ENCODE measurements around the gene SLC4A1. TPM values are rescaled to one million over a fixed set of nuclear protein-coding genes. Genes with fewer than 3 reads are reported as not detected.

Gene SLC4A1
- total and polyA plus RNA-seq, 8 donors: 8.3 TPM; not detected in 7

DNA sequence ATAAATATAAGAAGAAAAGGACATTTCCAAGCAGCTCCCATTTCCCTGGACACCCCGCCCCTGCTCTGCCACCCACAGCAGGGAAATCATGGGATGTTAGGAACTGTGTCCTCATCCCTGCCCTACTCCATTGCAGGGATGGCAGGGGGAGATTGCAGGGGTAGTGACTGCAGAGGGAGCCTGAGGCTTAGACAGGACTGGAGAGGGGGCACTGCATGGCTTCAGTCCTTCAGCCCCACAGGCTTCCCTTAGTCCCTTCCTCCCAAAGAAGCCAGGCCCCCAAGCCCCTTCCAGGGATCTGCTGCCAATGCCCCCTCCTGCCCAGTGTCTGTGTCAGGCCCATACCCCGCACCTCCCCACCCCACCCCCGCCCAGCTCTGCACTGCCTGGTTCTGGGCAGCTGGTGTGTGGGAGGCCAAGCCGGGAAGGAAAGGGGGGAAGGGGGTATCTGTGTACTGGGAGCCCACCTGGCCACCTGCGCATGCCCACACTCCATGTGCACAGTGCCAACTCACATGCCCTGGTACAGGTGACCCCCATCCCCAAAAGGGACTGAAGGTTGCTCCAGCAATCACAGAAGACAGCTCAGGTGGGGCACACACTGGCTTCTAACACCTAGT, 43.7 kb upstream of the SLC4A1 start:
- Histone ChIP-seq H3K27ac (no peak overlapping the region), H3K4me1 (peaks cover 28 to 40% (median 35%) of the 10 kb centered on the region in 4 donors), H3K36me3 (no peaks in the 10 kb centered on the region), H3K4me3 (no peak overlapping the region), H3K27me3 (peaks cover 12 to 81% (median 51%) of the 10 kb centered on the region in 3 donors), H3K9me3 (no peaks in the 10 kb centered on the region)
- TF ChIP-seq POLR2AphosphoS5 (IDR thresholded peaks at IDR 0.05) (no peak), POLR2A (IDR thresholded peaks at IDR 0.05) (no peak), EP300 (IDR thresholded peaks at IDR 0.05) (no peak)
- TF ChIP-seq, protein P1, sequence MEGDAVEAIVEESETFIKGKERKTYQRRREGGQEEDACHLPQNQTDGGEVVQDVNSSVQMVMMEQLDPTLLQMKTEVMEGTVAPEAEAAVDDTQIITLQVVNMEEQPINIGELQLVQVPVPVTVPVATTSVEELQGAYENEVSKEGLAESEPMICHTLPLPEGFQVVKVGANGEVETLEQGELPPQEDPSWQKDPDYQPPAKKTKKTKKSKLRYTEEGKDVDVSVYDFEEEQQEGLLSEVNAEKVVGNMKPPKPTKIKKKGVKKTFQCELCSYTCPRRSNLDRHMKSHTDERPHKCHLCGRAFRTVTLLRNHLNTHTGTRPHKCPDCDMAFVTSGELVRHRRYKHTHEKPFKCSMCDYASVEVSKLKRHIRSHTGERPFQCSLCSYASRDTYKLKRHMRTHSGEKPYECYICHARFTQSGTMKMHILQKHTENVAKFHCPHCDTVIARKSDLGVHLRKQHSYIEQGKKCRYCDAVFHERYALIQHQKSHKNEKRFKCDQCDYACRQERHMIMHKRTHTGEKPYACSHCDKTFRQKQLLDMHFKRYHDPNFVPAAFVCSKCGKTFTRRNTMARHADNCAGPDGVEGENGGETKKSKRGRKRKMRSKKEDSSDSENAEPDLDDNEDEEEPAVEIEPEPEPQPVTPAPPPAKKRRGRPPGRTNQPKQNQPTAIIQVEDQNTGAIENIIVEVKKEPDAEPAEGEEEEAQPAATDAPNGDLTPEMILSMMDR (IDR thresholded peaks at IDR 0.05): no peak
- intact Hi-C loops (cut with DNase I; ENCODE audit: low total_unique reads): no loop called here
- 62 to 89% (median 68%) methylated on average over 1 to 5 of the region's 5 CpGs for WGBS, 5 donors
- DNase-seq: no peak

DNA sequence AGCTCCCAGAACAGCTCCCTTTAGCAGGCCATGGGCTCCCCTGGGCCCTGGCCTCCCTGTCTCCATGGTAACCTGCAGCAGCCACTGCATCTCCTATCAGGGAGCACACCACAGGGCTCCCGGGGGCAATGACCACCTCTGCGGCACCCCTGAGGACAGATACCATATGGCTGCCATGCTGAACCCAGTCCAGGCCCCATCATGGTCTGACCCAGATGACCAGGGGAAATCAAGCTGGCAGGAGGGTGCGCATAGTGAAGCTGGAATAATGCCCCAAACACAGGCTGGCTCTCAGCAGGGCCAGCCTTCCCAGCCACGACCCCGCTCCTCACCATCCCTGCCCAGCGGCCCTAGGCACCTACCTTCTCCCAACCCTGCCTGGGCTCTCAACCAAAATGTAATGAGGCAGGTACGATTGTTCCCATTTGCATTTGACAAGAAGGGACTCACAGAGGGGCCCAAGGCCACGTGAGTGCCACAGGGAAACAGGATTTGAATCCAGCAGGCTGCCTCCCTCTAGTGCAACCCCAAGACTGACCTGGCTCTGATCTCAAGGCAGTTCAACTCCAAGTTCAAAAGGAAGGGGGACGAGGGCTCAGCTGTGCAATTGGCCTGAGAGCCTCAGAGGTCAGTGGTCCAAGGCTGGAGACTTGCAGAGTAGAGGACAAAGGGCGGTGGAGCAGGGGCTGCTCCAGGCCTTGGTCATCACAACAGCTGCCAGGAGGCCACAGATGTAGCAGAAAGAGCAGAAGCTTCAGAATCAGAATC, 42.9 kb upstream of the SLC4A1 start:
- Histone ChIP-seq H3K27ac (no peak overlapping the region), H3K9me3 (no peaks in the 10 kb centered on the region), H3K4me1 (peaks cover 28 to 38% (median 32%) of the 10 kb centered on the region in 4 donors), H3K27me3 (peaks cover 6 to 81% (median 42%) of the 10 kb centered on the region in 3 donors), H3K4me3 (no peak overlapping the region), H3K36me3 (no peaks in the 10 kb centered on the region)
- DNase-seq: no peak
- 63 to 71% (median 68%) methylated on average over 9 to 10 of the region's 10 CpGs for WGBS, 5 donors
- intact Hi-C loops (cut with DNase I; ENCODE audit: low total_unique reads): no loop called here
- TF ChIP-seq, protein P1 (IDR thresholded peaks at IDR 0.05): no peak
- TF ChIP-seq POLR2A (IDR thresholded peaks at IDR 0.05) (no peak), EP300 (IDR thresholded peaks at IDR 0.05) (no peak), POLR2AphosphoS5 (IDR thresholded peaks at IDR 0.05) (no peak)

DNA sequence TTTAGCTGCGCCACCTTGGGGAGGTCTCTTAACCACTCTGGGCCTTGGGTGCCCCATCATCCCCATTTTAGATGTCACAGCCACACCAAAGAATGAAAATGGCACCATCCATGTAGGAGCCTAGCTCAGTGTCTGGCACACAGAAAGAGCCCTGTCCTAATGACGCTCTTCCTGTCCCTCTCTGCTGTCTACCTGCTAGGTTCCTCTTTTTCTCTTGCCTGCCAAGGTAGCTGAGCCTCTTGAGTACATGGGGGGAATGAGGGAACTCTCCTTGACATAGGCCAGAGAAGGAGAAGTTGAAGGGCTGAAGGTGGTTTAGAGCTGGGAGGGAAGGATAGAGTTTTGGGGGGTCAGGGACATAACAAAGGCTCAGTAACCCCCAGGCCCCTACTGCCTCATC, 42.3 kb upstream of the SLC4A1 start:
- intact Hi-C loops (cut with DNase I; ENCODE audit: low total_unique reads): no loop called here
- peaks cover 0 to 81% (median 41%) of the 10 kb centered on the region in 3 donors for H3K27me3 ChIP-seq
- 79 to 97% (median 90%) methylated on average over 2 of the region's 2 CpGs for WGBS, 5 donors

DNA sequence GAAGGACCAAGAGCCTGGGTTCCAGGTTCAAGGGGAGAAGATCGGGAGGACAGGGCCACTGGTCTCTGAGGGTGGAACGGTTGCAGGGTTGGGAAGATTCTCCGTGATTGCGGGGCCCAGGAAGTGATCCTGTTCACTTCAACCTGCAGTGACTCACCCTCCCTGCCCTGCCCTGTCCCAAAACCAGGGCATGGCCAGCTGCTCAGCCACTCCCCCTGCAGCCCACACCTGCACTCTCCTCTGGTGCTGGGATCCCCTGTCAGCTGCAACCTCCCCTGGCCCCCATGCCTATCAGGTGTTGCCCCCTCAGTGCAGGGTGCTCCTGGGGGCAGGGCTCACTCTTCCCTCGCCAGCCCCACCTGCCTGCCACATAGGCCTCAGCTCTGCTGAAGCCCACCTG, 41.5 kb upstream of the SLC4A1 start:
- Histone ChIP-seq H3K9me3 (no peaks in the 10 kb centered on the region), H3K4me1 (peaks cover 17 to 25% (median 20%) of the 10 kb centered on the region in 4 donors), H3K27me3 (peaks cover 0 to 79% (median 34%) of the 10 kb centered on the region in 3 donors), H3K4me3 (no peak overlapping the region), H3K27ac (no peak overlapping the region), H3K36me3 (no peaks in the 10 kb centered on the region)
- TF ChIP-seq EP300 (IDR thresholded peaks at IDR 0.05) (no peak), POLR2AphosphoS5 (IDR thresholded peaks at IDR 0.05) (no peak), POLR2A (IDR thresholded peaks at IDR 0.05) (no peak)
- TF ChIP-seq, protein P1 (IDR thresholded peaks at IDR 0.05): no peak
- intact Hi-C loops (cut with DNase I; ENCODE audit: low total_unique reads): no loop called here
- DNase-seq: no peak
- WGBS, 5 donors: 48 to 64% (median 57%) methylated on average over 5 of the region's 5 CpGs

More for the DNA sequence above, 42.3 kb upstream of the SLC4A1 start:
- Histone ChIP-seq H3K27ac (no peak overlapping the region), H3K9me3 (no peaks in the 10 kb centered on the region), H3K36me3 (no peaks in the 10 kb centered on the region), H3K4me3 (no peak overlapping the region), H3K4me1 (peaks cover 22 to 32% (median 26%) of the 10 kb centered on the region in 4 donors)
- TF ChIP-seq, protein P1 (IDR thresholded peaks at IDR 0.05): no peak
- TF ChIP-seq POLR2AphosphoS5 (IDR thresholded peaks at IDR 0.05) (no peak), EP300 (IDR thresholded peaks at IDR 0.05) (no peak), POLR2A (IDR thresholded peaks at IDR 0.05) (no peak)
- DNase-seq: no peak
